SJCRH30 (cell line): ENCODE data around the gene CCNB3. TPM values are rescaled to one million over a fixed set of nuclear protein-coding genes. Genes with fewer than 3 reads are reported as not detected.
A peak's percentile ranks its signal among the peaks of the same experiment; 100 is the strongest.
"Not testable (repeated sequence)": the region's sequence is repeated elsewhere in the genome, so short reads cannot be mapped to it uniquely, and the experiment has no call there.

ENCODE experiments used
- DNase-seq, 2 experiments: peaks; one replicate each; pipeline ENCODE4 v3.0.0-alpha.2; 2015 to 2020
- H3K27ac ChIP-seq: fragments of 250-450 bp; sonication (Bioruptor Pico); 2 replicates; pipeline ENCODE4 v1.5.1; 2020; ENCODE audit warnings: mild to moderate bottlenecking, moderate library complexity
- H3K27me3 ChIP-seq: fragments of 250-450 bp; sonication (Bioruptor Pico); 2 replicates; pipeline ENCODE4 v1.5.1; 2020; ENCODE audit warnings: mild to moderate bottlenecking, moderate library complexity
- H3K36me3 ChIP-seq: fragments of 250-450 bp; sonication (Bioruptor Pico); 2 replicates; pipeline ENCODE4 v1.5.1; 2020; ENCODE audit warnings: mild to moderate bottlenecking, moderate library complexity
- H3K4me1 ChIP-seq: fragments of 250-450 bp; sonication (Bioruptor Pico); 2 replicates; pipeline ENCODE4 v1.5.1; 2020; ENCODE audit warnings: mild to moderate bottlenecking, moderate library complexity
- H3K4me3 ChIP-seq: fragments of 250-450 bp; sonication (Bioruptor Pico); 2 replicates; pipeline ENCODE4 v1.5.1; 2020; ENCODE audit warnings: mild to moderate bottlenecking, moderate library complexity
- H3K9me3 ChIP-seq: fragments of 250-450 bp; sonication (Bioruptor Pico); replicated peaks from 2 replicates; pipeline ENCODE4 v1.5.1; 2020; ENCODE audit warnings: mild to moderate bottlenecking, moderate library complexity
- total RNA-seq: library from RNA; depleted of rRNA; stranded (reverse); fragments of >200 nt; shearing (Covaris generic); gene quantifications from 2 replicates; pipeline ENCODE4 v1.2.3, GENCODE V29; 2014; rRNA removed

CCNB3 gene
- total RNA-seq, 1 experiment from 2014 or later: 1.5 TPM

- Histone ChIP-seq H3K9me3 (no peaks in the 10 kb centered on the region), H3K4me1 (no peaks in the 10 kb centered on the region), H3K27me3 (no peaks in the 10 kb centered on the region), H3K4me3 (no peak overlapping the region), H3K36me3 (no peaks in the 10 kb centered on the region), H3K27ac (no peak overlapping the region)
- peak; percentile 6 to 42 for DNase-seq
These were observed 6.9 kb downstream of the CCNB3 start for GRCh38 chrX:50211510-50211909.

GRCh38 chrX:50281253-50281652 is 76.7 kb downstream of the CCNB3 start:
- Histone ChIP-seq H3K4me1 (no peaks in the 10 kb centered on the region), H3K27ac (no peak overlapping the region), H3K36me3 (no peaks in the 10 kb centered on the region), H3K4me3 (no peak overlapping the region), H3K9me3 (no peaks in the 10 kb centered on the region), H3K27me3 (no peaks in the 10 kb centered on the region)
- no peak for DNase-seq

GRCh38 chrX:50327235-50327634 is 122.7 kb downstream of the CCNB3 start:
- H3K9me3 ChIP-seq: no peaks in the 10 kb centered on the region
- H3K4me3 ChIP-seq: no peak overlapping the region
- no peak for DNase-seq
- H3K27ac ChIP-seq: no peak overlapping the region
- no peaks in the 10 kb centered on the region for H3K36me3 ChIP-seq
- H3K27me3 ChIP-seq: no peaks in the 10 kb centered on the region
- H3K4me1 ChIP-seq: no peaks in the 10 kb centered on the region

- not testable (repeated sequence) for H3K27me3 ChIP-seq, H3K27ac ChIP-seq, H3K9me3 ChIP-seq, H3K36me3 ChIP-seq, H3K4me1 ChIP-seq, H3K4me3 ChIP-seq
- peak in 1 of 2 experiments; percentile 0 for DNase-seq
These were observed 128.1 kb downstream of the CCNB3 start for GRCh38 chrX:50332668-50333067.

GRCh38 chrX:50333308-50333707 is 128.7 kb downstream of the CCNB3 start:
- H3K36me3 ChIP-seq: no peaks in the 10 kb centered on the region
- no peaks in the 10 kb centered on the region for H3K27me3 ChIP-seq
- no peak for DNase-seq
- no peak overlapping the region for H3K4me3 ChIP-seq
- H3K27ac ChIP-seq: no peak overlapping the region
- no peaks in the 10 kb centered on the region for H3K4me1 ChIP-seq
- H3K9me3 ChIP-seq: no peaks in the 10 kb centered on the region

- no peaks in the 10 kb centered on the region for H3K4me1 ChIP-seq
- no peaks in the 10 kb centered on the region for H3K27me3 ChIP-seq
- no peak overlapping the region for H3K27ac ChIP-seq
- H3K36me3 ChIP-seq: no peaks in the 10 kb centered on the region
- no peak overlapping the region for H3K4me3 ChIP-seq
- no peak for DNase-seq
- H3K9me3 ChIP-seq: no peaks in the 10 kb centered on the region
These were observed 139.4 kb downstream of the CCNB3 start for GRCh38 chrX:50343917-50344316.

- Histone ChIP-seq H3K36me3 (no peaks in the 10 kb centered on the region), H3K9me3 (no peaks in the 10 kb centered on the region), H3K27me3 (no peaks in the 10 kb centered on the region), H3K4me1 (no peaks in the 10 kb centered on the region), H3K4me3 (no peak overlapping the region), H3K27ac (no peak overlapping the region)
- DNase-seq: no peak
These were observed 168.4 kb downstream of the CCNB3 start for GRCh38 chrX:50372966-50373365.

GRCh38 chrX:50375481-50376267 is 171.1 kb downstream of the CCNB3 start:
- H3K4me1 ChIP-seq: no peaks in the 10 kb centered on the region
- H3K27me3 ChIP-seq: no peaks in the 10 kb centered on the region
- no peak for DNase-seq
- no peak overlapping the region for H3K27ac ChIP-seq
- no peaks in the 10 kb centered on the region for H3K9me3 ChIP-seq
- H3K4me3 ChIP-seq: no peak overlapping the region
- no peaks in the 10 kb centered on the region for H3K36me3 ChIP-seq

GRCh38 chrX:50381729-50382415 is 177.3 kb downstream of the CCNB3 start:
- Histone ChIP-seq H3K27me3 (no peaks in the 10 kb centered on the region), H3K4me3 (no peak overlapping the region), H3K36me3 (no peaks in the 10 kb centered on the region), H3K27ac (no peak overlapping the region), H3K4me1 (no peaks in the 10 kb centered on the region), H3K9me3 (no peaks in the 10 kb centered on the region)
- DNase-seq: no peak

- H3K4me3 ChIP-seq: no peak overlapping the region
- no peak for DNase-seq
- no peaks in the 10 kb centered on the region for H3K27me3 ChIP-seq
- no peaks in the 10 kb centered on the region for H3K36me3 ChIP-seq
- H3K27ac ChIP-seq: no peak overlapping the region
- no peaks in the 10 kb centered on the region for H3K4me1 ChIP-seq
- no peaks in the 10 kb centered on the region for H3K9me3 ChIP-seq
These were observed 182.0 kb downstream of the CCNB3 start for GRCh38 chrX:50386520-50386919.

GRCh38 chrX:50393902-50394301 is 189.3 kb downstream of the CCNB3 start:
- no peak for DNase-seq
- no peak overlapping the region for H3K27ac ChIP-seq
- no peak overlapping the region for H3K4me3 ChIP-seq
- H3K36me3 ChIP-seq: no peaks in the 10 kb centered on the region
- H3K4me1 ChIP-seq: no peaks in the 10 kb centered on the region
- H3K27me3 ChIP-seq: no peaks in the 10 kb centered on the region
- H3K9me3 ChIP-seq: no peaks in the 10 kb centered on the region

Other genes with a start within 250 kb of the CCNB3 start
- not detected in 2 replicates for gene AKAP4, start 3.8 kb upstream of the CCNB3 start, total RNA-seq